AG20443 (cell line): ENCODE data around the gene SSBP2.
A peak's percentile ranks its signal among the peaks of the same experiment; 100 is the strongest.
"Not testable (repeated sequence)": the region's sequence is repeated elsewhere in the genome, so short reads cannot be mapped to it uniquely, and the experiment has no call there.

Experiments used
- DNase-seq: peaks from one replicate; pipeline ENCODE4 v3.0.0; 2012; ENCODE audit warnings: low spot score, mixed read lengths

Gene SSBP2

GRCh38 chr5:81524015-81524414, 226.9 kb downstream of the SSBP2 start:
- no peak for DNase-seq

GRCh38 chr5:81522571-81522970, 228.3 kb downstream of the SSBP2 start:
- no peak for DNase-seq

- no peak for DNase-seq
These were observed 230.1 kb downstream of the SSBP2 start for GRCh38 chr5:81520769-81521168.

DNA sequence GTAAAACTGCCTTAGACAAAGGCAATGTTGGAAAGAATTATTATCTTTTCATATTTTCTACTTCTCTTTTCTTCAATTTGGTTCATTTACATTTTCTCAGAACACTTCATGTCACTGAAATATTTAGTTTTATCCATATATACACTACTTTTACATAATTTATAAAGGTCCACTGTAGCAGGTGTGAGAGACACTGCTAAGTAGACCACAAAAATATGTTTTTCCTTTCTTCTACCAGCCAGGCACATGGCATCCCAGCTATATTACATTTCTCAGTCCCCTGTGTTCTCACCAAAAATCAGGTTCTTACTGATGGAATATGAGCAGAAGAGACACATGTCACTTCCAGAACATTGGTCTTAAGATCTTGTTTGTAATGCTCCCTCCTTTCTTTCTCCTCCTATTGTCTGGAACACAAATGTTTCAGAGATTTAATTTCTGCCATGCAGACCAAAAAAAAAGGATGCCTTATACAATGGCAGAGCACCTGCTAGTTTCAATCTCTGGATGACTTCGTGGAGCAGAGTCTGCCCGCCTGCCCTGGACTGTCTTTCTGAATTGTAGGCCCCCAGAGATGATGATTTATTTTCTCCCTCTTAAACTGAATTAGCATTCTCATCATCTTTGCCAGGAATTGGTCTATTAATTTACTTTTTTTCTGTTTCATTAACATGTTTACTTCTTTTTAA, 231.5 kb downstream of the SSBP2 start:
- DNase-seq, result no peak

DNA sequence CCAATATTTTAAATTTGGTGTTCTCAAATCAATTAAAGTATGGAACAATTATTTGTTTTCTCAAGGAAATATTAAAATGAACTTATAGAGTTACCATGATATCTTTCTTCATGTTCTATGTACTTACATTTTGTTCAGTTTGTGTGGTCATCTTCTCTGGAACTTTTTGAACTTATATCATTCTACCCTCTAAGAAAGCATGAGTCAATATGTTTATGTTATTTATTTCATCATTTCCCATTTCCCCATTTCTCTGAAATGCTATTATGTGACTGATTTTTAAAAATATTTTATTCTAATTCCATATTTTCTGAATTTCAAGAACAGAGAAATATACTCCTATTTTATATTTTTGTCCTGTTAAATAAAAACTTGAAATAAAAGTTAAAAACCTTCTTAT, 233.4 kb downstream of the SSBP2 start:
- no peak for DNase-seq

DNA sequence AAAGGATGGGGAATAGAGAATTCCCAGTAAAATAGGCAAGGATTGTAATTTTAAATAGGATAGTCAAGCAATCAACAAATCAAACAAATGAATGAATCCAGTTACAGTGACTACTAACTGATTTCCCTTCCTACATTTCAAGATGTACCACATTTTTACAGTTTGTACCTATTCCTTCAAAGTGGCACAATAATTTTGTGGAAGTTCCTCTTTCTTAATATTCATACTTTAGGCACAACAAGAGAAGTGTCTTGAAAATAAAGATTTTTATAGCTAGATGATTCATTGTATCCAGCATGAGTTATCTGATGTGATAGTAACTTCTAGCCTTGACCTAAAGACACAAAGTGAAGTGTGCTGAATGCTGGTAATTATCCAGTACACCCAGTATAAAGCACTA, 234.8 kb downstream of the SSBP2 start:
- DNase-seq, result no peak

- no peak for DNase-seq
These were observed 236.9 kb downstream of the SSBP2 start for GRCh38 chr5:81513982-81514381.

- no peak for DNase-seq
These were observed 237.4 kb downstream of the SSBP2 start for GRCh38 chr5:81513473-81513872.

GRCh38 chr5:81506900-81507588, 243.9 kb downstream of the SSBP2 start:
- DNase-seq, result peak; percentile 86

- no peak for DNase-seq
These were observed 244.5 kb downstream of the SSBP2 start for GRCh38 chr5:81506378-81506777.

- DNase-seq, result no peak
These were observed 245.2 kb downstream of the SSBP2 start for GRCh38 chr5:81505672-81506071.

GRCh38 chr5:81503602-81504001, 247.3 kb downstream of the SSBP2 start:
- DNase-seq, result not testable (repeated sequence)

DNA sequence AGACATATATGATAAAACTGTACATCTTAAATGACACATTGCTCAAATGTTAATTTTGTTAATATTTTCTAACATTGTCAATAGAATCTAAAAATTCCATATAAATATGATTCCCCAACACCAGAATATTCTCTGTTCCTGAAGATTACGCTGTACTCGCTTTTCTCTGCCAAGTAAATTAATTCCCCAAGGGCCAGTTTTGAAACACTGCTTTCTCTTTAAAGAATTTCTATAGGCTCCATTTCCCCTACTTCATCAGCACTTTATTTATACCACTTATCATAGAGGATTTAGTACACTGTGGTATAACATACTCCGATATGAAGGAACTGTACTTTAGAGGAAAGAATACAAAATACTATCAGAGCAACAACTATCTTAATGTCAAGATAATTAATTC, 255.6 kb downstream of the SSBP2 start:
- no peak for DNase-seq

DNA sequence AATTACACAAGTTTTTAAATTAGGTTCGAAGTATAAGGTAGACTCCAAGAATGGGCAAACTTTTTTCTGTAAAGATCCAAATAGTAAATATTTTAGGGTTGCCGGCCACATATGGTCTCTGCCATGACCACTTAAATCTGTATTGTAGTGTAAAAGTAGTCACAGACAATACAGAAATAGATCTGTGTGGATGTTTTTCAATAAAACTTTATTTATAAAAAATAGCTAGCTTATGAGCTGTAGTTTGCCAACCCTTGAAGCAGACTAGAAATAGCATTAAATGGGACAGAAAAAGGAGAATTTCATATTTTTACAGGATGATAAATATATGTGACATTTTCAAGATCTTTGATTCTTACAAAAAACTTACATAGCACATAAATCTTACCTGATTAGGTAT, 262.0 kb downstream of the SSBP2 start:
- DNase-seq, result no peak

GRCh38 chr5:81486711-81487110, 264.2 kb downstream of the SSBP2 start:
- no peak for DNase-seq

DNA sequence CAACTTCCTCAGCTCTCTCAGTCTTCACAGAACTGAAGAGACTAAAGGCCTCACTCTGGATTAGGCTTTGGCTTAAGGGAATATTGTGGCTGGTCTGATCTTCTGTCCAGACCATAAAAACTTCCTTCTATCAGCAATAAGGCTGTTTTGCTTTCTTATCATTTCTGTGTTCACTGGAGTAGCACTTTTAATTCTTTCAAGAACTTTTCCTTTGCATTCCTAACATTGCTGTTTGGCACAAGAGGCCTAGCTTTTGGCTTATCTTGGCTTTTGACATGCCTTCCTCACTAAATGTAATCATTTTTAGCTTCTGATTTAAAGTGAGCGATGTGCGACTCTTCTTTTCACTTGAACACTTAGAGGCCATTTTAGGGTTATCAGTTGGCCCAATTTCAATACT, 268.3 kb downstream of the SSBP2 start:
- DNase-seq, result no peak

GRCh38 chr5:81473395-81473794, 277.5 kb downstream of the SSBP2 start:
- not testable (repeated sequence) for DNase-seq

DNA sequence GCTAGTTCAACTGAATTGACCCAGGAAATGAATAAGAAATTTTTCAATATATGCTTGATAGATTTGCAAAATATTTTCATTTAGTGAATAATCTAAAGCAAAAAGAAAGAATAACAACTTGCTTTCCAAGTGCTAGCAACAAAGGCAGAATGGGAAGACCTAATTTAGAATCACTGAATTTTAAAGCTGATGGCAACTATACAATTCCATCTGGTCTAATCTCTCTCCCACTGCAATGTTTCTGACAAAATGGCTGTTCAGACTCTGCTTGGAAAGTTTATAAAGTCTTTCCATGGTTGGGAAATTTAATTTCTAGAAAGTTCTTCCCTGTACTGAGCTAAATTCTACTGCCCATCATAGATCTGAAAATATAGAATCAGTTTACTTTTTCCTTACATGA, 281.2 kb downstream of the SSBP2 start:
- DNase-seq, result no peak

GRCh38 chr5:81450940-81451339, 300.0 kb downstream of the SSBP2 start:
- no peak for DNase-seq

DNA sequence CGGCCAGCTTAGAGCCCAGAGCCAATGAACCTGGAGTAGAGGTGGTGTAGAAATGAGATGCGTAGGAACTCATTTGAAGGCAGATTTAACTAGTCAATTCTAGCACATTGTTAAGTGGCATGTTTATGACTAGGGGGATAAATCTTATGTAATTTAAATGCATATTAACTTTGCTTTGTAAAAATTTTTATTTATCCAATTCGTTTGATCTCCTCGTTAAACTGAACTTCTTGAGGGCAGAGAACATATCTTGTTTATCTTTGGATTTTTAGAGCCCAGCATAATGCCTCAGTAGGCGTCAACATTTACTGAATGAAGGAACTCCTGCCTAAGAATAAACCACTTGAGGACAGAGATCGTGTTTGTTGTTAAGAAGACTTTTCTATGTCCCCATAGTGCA, 315.9 kb downstream of the SSBP2 start:
- no peak for DNase-seq

DNA sequence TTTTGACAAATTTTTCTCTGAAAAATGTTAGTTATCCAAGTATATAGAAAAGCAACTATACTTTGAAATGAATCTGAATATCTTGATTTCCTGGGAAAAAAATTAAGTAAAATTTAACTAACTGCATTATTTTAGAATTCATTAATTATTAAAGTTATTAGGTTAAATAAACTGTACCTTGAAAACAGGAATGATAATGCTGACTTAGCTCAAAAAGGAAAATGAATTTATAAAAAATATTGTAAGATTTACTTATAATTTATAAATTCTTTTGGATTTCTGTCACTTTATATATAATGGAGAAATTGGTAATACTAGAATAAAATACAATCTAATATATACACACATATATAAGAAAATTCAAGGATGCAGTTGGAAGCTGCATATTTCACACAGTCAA, 320.9 kb downstream of the SSBP2 start:
- no peak for DNase-seq

DNA sequence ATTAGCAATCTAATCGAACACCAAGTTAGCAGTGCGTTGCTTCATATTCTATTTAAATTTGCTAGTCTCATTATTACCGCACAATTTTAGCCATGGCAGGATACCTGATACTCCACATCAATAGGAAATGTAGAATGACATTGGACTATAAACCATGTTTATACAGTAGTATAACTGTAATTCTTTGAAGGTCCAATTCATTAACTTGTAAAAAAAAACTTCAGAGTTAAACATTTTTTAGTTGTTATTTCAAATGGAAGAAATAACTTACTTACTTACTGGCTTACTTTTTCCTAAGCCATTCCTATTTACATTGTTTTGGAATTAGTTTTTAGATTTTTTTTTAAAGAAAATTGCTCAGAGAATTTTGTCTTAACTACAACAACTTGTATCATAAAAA, 321.5 kb downstream of the SSBP2 start:
- no peak for DNase-seq

DNA sequence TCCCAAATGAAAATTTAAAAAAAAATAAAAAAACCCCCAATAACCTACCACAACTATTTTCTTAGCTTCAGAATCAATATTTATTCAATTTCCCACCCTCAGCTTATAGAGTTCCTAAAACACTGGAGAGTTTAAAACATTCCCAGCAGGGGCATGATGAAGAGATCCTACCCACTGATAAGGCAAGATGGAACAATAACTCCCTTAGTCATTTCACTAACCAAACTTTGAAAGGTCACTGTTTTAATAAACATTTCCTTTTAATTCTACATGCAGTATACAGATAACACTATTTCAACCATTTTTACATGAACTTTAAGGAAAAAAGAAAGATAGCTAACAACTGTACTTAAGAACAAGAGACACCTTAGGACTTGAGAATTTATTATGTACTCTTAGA, 322.0 kb downstream of the SSBP2 start:
- no peak for DNase-seq

DNA sequence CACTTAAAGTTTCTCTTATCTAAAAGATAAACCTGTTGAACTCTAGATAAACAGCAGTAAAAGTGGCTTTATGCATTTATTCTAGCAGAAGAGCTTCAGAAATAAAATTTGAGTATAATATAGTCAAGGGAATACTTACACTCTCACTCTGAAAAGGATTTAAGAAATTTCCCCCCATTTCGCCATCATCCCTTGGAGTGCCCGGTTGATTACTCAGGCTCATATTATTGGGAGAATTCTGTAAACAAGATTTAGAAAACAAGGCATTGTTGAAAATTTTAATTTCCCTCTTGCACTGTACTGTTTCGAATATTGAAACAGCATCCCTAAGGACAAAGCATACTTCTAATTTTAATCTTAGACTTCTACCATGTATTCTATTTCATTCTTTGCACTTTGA, 322.5 kb downstream of the SSBP2 start:
- no peak for DNase-seq
